Sciatic nerve (tissue), 2 donors: Measurements from ENCODE around the gene DPPA5. TPM values are rescaled to one million over a fixed set of nuclear protein-coding genes. Genes with fewer than 3 reads are reported as not detected.
A peak's percentile ranks its signal among the peaks of the same experiment; 100 is the strongest.
"Not testable (repeated sequence)": the region's sequence is repeated elsewhere in the genome, so short reads cannot be mapped to it uniquely, and the experiment has no call there.

Experiments
- ATAC-seq: fragments of 200-7000 bp; cut with Tn5 transposase; one replicate; pipeline ENCODE4 v1.9.1; 2020; ENCODE audit warnings: mild to moderate bottlenecking, moderate library complexity
- DNase-seq: peaks from one replicate; pipeline ENCODE4 v3.0.0-alpha.2; 2020; ENCODE audit warnings: low spot score
- intact Hi-C: fragments of 100-400 bp; cut with DNase I; formaldehyde crosslinking; loops from one replicate; pipeline ENCODE4 v1.14.2; 2022
- total RNA-seq: library from RNA; stranded (reverse); fragmentation: NEBNext Ultra II Directional; extraction: Animal tissue kit (Norgen Biotek cat#: 25700); gene quantifications from one replicate; pipeline ENCODE4 v1.2.1, GENCODE V29; 2021
- donor health status: DM: no; HTN: no; CAD: no.
- donor health status: DM: no; HTN: no; CAD: no.

Gene DPPA5
- total RNA-seq, 1 donor from 2014 or later, result not detected

DNA sequence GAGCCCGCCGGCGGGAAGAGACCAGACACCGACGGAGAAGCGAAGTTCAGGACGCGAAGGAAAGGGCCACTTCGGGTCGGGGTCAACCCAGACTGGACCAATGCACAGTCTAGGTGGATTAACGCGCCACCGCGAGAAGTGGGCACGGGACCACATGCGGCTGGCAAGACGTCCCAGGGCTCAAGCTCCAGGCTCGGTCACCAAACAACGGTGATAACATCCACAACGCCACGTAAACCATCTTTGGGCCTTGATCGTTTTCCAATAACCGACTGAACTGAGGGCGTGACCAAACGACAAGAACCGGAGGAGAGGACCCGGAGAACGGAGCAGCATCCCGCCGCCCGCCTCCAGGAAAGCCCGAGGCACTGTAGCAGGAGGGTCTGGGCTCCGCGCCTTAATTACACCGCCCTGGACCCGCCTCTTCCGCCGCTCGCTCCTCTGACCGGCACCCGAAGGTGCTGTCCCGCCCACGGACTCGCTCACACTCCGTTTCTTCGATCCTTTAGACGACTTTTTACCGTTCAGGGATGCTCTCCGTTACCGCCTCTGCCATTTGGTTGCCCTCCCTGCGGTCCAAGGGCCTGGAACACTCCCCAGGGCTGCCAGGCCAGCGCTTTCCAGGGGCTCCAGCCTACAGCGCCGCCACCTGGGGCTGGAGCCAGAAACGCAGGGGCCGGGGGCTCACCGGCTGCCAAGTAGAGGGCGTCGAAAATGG, 44.1 kb downstream of the DPPA5 start:
- intact Hi-C loops, result no loop called here
- DNase-seq (peak; percentile 64), ATAC-seq (peak; percentile 95)

DNA sequence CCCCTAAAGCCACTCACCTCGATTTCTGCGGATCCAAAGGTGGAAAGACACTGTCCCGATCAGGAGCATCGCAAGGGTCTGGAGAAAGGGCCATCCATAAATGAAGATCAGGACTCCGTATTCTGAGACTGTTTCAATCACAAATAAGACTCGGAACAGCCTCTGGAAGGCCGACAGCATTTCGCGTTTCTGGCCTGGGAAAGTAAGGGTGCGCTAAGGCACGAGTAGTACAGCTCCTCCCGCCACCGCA, 44.6 kb downstream of the DPPA5 start:
- ATAC-seq (no peak), DNase-seq (no peak)
- intact Hi-C loops, result no loop called here

GRCh38 chr6:73308712-73309534, 45.2 kb downstream of the DPPA5 start:
- ATAC-seq (peak; percentile 7), DNase-seq (no peak)
- intact Hi-C loops, result no loop called here

DNA sequence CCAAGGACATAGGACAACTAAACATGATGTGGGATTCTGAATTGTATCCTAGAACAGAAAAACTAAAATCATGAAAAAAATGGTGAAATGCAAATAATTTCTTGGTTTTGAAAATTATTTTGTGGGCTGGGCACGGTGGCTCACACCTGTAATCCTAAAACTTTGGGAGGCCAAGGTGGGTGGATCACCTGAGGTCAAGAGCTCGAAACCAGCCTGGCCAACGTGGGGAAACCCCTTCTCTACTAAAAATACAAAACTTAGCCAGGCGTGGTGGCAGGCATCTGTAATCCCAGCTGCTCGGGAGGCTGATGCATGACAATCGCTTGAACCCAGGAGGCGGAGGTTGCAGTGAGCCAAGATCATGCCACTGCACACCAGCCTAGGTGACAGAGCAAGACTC, 50.3 kb downstream of the DPPA5 start:
- ATAC-seq, DNase-seq, intact Hi-C loops: not testable (repeated sequence)

Other genes starting within 250 kb of the DPPA5 start
- not detected for gene KHDC1L, start 128.8 kb downstream of the DPPA5 start, total RNA-seq
- 2.0 TPM for gene KHDC1, start 91.1 kb downstream of the DPPA5 start, total RNA-seq
- gene KHDC3L, start 8.4 kb upstream of the DPPA5 start, total RNA-seq, result not detected
- not detected for gene OOEP, start 15.6 kb upstream of the DPPA5 start, total RNA-seq
- gene DDX43, start 40.6 kb upstream of the DPPA5 start, total RNA-seq, result 0.89 TPM
- gene CGAS, start 98.0 kb upstream of the DPPA5 start, total RNA-seq, result 7.5 TPM
- gene MTO1, start 107.5 kb upstream of the DPPA5 start, total RNA-seq, result 34.6 TPM
- gene EEF1A1, start 166.8 kb upstream of the DPPA5 start, total RNA-seq, result 6,940 TPM